T-cell (primary cell): ENCODE measurements around the gene ZCWPW2. TPM values are rescaled to one million over a fixed set of nuclear protein-coding genes. Genes with fewer than 3 reads are reported as not detected.

Experiments used
- ATAC-seq, 4 experiments: fragments of 200-7000 bp in 3 of 4; fragments of 150-1000 bp in 1 of 4; cut with Tn5 transposase; replicated peaks in 1 of 4; 1 replicate in 3 of 4; 2 replicates in 1 of 4; pipeline ENCODE4 v1.10.0; 2021; ENCODE audit warnings: moderate library complexity in 3 of 4, mild to moderate bottlenecking in 2 of 4, moderate number of reproducible peaks in 1 of 4
- CTCF ChIA-PET, 2 donors: fragments of 300-600 bp; sonication (Branson Sonifier 250); formaldehyde crosslinking; loops; one replicate each; lab custom pipeline; 2022; ENCODE audit warnings: antibody characterized with exemption in 2 of 2; lab: Charles Lee
- POLR2A ChIA-PET, 2 donors: fragments of 300-600 bp; sonication (Branson Sonifier 250); formaldehyde crosslinking; loops; one replicate each; lab custom pipeline; 2022; ENCODE audit warnings: antibody characterized with exemption in 2 of 2; lab: Charles Lee
- DNase-seq, 35 experiments: peaks; one replicate each; pipeline versions ENCODE4 v3.0.0 to v3.0.0-alpha.2; 2013 to 2023
- H3K27ac ChIP-seq: one replicate; pipeline ENCODE4 v1.5.1; 2013; ENCODE audit warnings: low read length
- H3K27me3 ChIP-seq, 2 experiments: replicated peaks in 1 of 2; 1 replicate in 1 of 2; 2 replicates in 1 of 2; pipeline versions ENCODE4 v1.6.1 to v1.7.0; 2013; ENCODE audit warnings: low read length in 1 of 2, mixed read lengths in 1 of 2; ENCODE audit not compliant: control insufficient read depth in 2 of 2, insufficient read depth in 2 of 2; ENCODE audit errors: extremely low read depth in 1 of 2
- H3K36me3 ChIP-seq, 2 donors: 1 replicate in 1 of 2; 2 replicates in 1 of 2; pipeline versions ENCODE4 v1.6.1 to v1.7.0; 2013; ENCODE audit warnings: low read length in 1 of 2; ENCODE audit not compliant: control insufficient read depth in 2 of 2, insufficient read depth in 1 of 2; ENCODE audit errors: extremely low read depth in 1 of 2
- H3K4me1 ChIP-seq, 2 experiments: 1 replicate in 1 of 2; 2 replicates in 1 of 2; pipeline versions ENCODE4 v1.6.1 to v1.7.0; 2013; ENCODE audit warnings: low read length in 2 of 2, mixed read lengths in 1 of 2; ENCODE audit not compliant: insufficient read depth in 2 of 2, control insufficient read depth in 1 of 2; ENCODE audit errors: extremely low read depth in 1 of 2
- H3K4me3 ChIP-seq, 2 donors: 1 replicate in 1 of 2; 2 replicates in 1 of 2; pipeline versions ENCODE4 v1.5.1 to v1.7.0; 2013; ENCODE audit warnings: mild to moderate bottlenecking in 2 of 2, low read length in 1 of 2, moderate library complexity in 1 of 2; ENCODE audit not compliant: control insufficient read depth in 1 of 2; ENCODE audit errors: extremely low read depth in 1 of 2
- H3K9me3 ChIP-seq: 2 replicates; pipeline ENCODE4 v1.7.0; 2013
- H3K27ac Mint-ChIP-seq, 2 donors: one replicate each; pipeline ENCODE4 v1.8.0; 2020 to 2021; ENCODE audit warnings: mild to moderate bottlenecking in 2 of 2, mixed read lengths in 2 of 2
- H3K27me3 Mint-ChIP-seq, 2 donors: one replicate each; pipeline ENCODE4 v1.8.0; 2021 to 2022; ENCODE audit warnings: mixed read lengths in 2 of 2
- H3K36me3 Mint-ChIP-seq: one replicate; pipeline ENCODE4 v1.8.0; 2021; ENCODE audit warnings: mixed read lengths
- H3K4me1 Mint-ChIP-seq, 3 donors: one replicate each; pipeline ENCODE4 v1.8.0; 2020 to 2022; ENCODE audit warnings: mixed read lengths in 3 of 3, mild to moderate bottlenecking in 1 of 3
- H3K4me3 Mint-ChIP-seq, 3 donors: one replicate each; pipeline ENCODE4 v1.8.0; 2020 to 2022; ENCODE audit warnings: mild to moderate bottlenecking in 3 of 3, mixed read lengths in 3 of 3, moderate library complexity in 3 of 3
- H3K9me3 Mint-ChIP-seq, 3 donors: one replicate each; pipeline ENCODE4 v1.8.0; 2020 to 2022; ENCODE audit warnings: mixed read lengths in 3 of 3
- WGBS: methylation state at CpG from one replicate; pipeline ENCODE4 v1.1.5; 2013; ENCODE audit warnings: missing lambda C conversion rate; ENCODE audit not compliant: insufficient coverage; 5-methylcytosine and 5-hydroxymethylcytosine counted together
- total RNA-seq, 35 experiments: library from RNA in 6 of 35; stranded (reverse) in 6 of 35; fragments of 120-200 nt in 1 of 35; gene quantifications; one replicate each; pipeline versions ENCODE4 v1.2.1 to v1.2.4 and lab custom pipeline; 2013 to 2026

Gene ZCWPW2
- total RNA-seq, 5 donors from 2014 or later (not counting 1 experiment from before 2014, with no cell fraction given): 0.23 to 0.79 (median 0.50) TPM; not detected in 1

DNA sequence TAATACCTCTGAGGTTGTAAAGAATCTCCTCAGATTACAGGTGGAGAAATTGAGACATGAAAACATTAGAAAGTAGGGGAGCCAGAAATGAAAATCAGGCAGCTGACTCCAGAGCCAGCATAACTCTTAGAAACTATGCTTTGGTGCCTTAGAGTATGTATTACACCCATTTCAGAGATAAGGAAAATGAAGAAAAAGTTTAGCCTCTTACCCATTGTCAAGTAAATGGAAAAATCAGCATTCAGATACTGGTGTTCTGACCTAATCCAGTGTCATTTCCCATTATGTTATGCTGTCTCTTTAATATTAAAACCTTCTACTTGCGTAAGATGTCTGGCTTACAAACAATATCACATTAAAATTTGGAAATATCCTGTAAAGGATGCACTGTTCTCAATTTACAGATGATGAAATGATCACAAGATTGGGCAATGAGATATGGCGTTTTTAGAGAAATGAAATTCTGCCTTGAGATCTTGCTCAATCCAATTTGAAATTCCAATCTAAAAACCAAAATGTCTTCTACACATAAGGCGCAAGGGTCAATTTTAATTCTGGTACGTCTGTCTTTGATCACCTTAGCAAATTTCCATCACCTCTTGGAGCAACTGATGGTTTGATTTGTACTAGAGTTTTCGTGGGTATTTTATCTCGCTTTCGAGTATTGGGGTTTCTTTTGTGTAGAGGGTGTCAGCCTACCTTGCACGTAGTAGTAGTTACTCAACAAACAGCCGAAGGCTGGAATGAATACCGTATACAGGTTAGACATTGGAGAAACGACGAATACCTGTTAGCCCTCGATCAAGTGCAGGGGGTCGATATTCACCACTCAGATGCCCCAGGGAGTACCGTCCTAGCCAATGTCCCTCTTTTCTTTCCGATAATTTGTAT, 902 bp upstream of the ZCWPW2 start:
- Histone ChIP-seq H3K27ac (peak overlapping the region; percentile 94), H3K4me3 (peak overlapping the region; percentile 92 to 95), H3K4me1 (peaks cover 12 to 26% of the 10 kb centered on the region in 2 experiments), H3K9me3 (no peaks in the 10 kb centered on the region), H3K27me3 (no peaks in the 10 kb centered on the region), H3K36me3 (peaks cover 0 to under 1% of the 10 kb centered on the region in 2 donors)
- ATAC-seq (no peak), DNase-seq (peak in 2 of 35 experiments; percentile 2 to 30)
- H3K4me3 Mint-ChIP-seq: peak overlapping the region; percentile 88 to 99 (median 96)
- 32% methylated on average over 8 of the region's 16 CpGs for WGBS
- H3K36me3 Mint-ChIP-seq: peaks cover 13% of the 10 kb centered on the region
- CTCF ChIA-PET: interaction anchor here in 1 of 2 donors (0.6 to 2.1 kb wide), 4 partner anchors 14 to 667 kb away, joined by 3 to 19 read pairs (median 5); no protein-coding TSS in a partner anchor
- peaks cover 0 to 5% (median 5%) of the 10 kb centered on the region in 3 donors for H3K9me3 Mint-ChIP-seq
- H3K4me1 Mint-ChIP-seq: peaks cover 56 to 76% (median 66%) of the 10 kb centered on the region in 3 donors
- no peaks in the 10 kb centered on the region for H3K27me3 Mint-ChIP-seq
- H3K27ac Mint-ChIP-seq: peak overlapping the region; percentile 95 to 99
- POLR2A ChIA-PET: interaction anchor here in 1 of 2 donors (0.5 to 1.7 kb wide), 3 partner anchors 21 to 874 kb away, joined by 4 to 7 read pairs (median 6); no protein-coding TSS in a partner anchor

DNA sequence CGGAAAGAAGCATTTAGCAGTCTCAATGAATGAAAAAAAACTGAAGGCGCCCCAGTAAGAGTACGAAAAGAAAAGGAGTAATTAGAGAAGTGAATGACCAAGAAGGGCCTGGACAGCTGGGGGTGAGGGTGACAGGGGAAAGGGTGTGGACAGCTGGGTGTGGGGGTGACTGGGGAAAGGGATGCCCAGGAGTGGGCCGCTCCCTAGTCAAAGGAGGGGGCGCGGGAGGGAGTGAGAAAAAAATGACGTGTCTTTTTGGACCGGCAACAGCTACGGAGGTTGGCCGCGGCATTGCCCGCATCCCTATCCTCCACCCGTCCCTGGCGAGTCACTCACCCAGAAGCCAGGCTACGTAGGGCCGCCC, 274 bp upstream of the ZCWPW2 start:
- no peaks in the 10 kb centered on the region for H3K27me3 Mint-ChIP-seq
- peaks cover 0 to 4% of the 10 kb centered on the region in 2 donors for H3K36me3 ChIP-seq

DNA sequence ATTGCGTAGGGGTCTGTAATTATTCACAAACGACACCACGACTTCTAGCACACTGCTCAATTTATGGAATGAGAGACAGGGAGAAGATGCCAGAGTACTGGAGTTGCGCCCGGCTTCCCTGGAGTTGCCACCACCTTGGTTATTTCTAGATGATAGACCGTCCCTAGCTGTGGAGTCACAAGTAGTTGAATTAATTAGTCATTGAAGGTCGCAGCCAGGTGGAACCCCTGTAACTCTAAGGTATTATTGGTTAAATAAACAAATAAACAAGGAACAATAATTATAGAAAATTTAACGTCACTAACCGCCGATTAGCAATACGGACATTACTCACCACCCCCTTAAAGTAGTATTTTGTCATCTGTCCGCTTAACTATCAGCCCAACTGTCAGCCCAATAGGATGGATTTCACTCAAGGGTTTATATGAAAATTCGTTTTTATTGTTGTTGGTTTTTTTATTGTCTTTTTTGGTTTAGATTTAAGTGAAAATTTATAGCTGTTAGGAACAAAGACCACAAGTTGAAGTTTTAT, 1.0 kb downstream of the ZCWPW2 start:
- H3K27me3 Mint-ChIP-seq: no peaks in the 10 kb centered on the region
- no peak for DNase-seq
- Histone ChIP-seq H3K4me3 (peak overlapping the region; percentile 92 to 95), H3K36me3 (peaks cover 0 to 4% of the 10 kb centered on the region in 2 donors), H3K27me3 (no peaks in the 10 kb centered on the region), H3K27ac (peak overlapping the region; percentile 94), H3K9me3 (peaks cover 6% of the 10 kb centered on the region), H3K4me1 (peaks cover 12 to 26% of the 10 kb centered on the region in 2 experiments)
- no CpG with 5 or more reads among the region's 13 CpGs for WGBS
- H3K4me3 Mint-ChIP-seq: peak overlapping the region; percentile 88 to 99 (median 96)
- peaks cover 21% of the 10 kb centered on the region for H3K36me3 Mint-ChIP-seq
- CTCF ChIA-PET: interaction anchor here (0.6 to 2.2 kb wide), 6 partner anchors 13 to 666 kb away, joined by 3 to 19 read pairs (median 6); no protein-coding TSS in a partner anchor
- POLR2A ChIA-PET: interaction anchor here (0.5 to 1.7 kb wide), 10 partner anchors 10 to 978 kb away, joined by 3 to 20 read pairs (median 3); no protein-coding TSS in a partner anchor
- no peak for ATAC-seq
- peak overlapping the region; percentile 95 to 99 for H3K27ac Mint-ChIP-seq
- H3K4me1 Mint-ChIP-seq: peaks cover 47 to 63% (median 53%) of the 10 kb centered on the region in 3 donors
- H3K9me3 Mint-ChIP-seq: peaks cover 0 to 14% (median 9%) of the 10 kb centered on the region in 3 donors

More for the DNA sequence above, 274 bp upstream of the ZCWPW2 start:
- Histone ChIP-seq H3K9me3 (no peaks in the 10 kb centered on the region), H3K27ac (peak overlapping the region; percentile 94), H3K4me1 (peaks cover 12 to 26% of the 10 kb centered on the region in 2 experiments), H3K4me3 (peak overlapping the region; percentile 92 to 95), H3K27me3 (no peaks in the 10 kb centered on the region)
- no peak for ATAC-seq
- peaks cover 0 to 5% (median 5%) of the 10 kb centered on the region in 3 donors for H3K9me3 Mint-ChIP-seq
- DNase-seq: no peak
- peaks cover 50 to 70% (median 59%) of the 10 kb centered on the region in 3 donors for H3K4me1 Mint-ChIP-seq
- H3K4me3 Mint-ChIP-seq: peak overlapping the region; percentile 88 to 99 (median 96)
- POLR2A ChIA-PET: interaction anchor here in 1 of 2 donors (0.5 to 1.7 kb wide), 5 partner anchors 8 to 875 kb away, joined by 4 to 20 read pairs (median 6); no protein-coding TSS in a partner anchor
- H3K36me3 Mint-ChIP-seq: peaks cover 13% of the 10 kb centered on the region
- WGBS: 5% methylated on average over 13 of the region's 16 CpGs
- CTCF ChIA-PET: interaction anchor here in 1 of 2 donors (0.6 to 2.2 kb wide), 7 partner anchors 14 to 667 kb away, joined by 3 to 19 read pairs (median 4); no protein-coding TSS in a partner anchor
- peak overlapping the region; percentile 95 to 99 for H3K27ac Mint-ChIP-seq

DNA sequence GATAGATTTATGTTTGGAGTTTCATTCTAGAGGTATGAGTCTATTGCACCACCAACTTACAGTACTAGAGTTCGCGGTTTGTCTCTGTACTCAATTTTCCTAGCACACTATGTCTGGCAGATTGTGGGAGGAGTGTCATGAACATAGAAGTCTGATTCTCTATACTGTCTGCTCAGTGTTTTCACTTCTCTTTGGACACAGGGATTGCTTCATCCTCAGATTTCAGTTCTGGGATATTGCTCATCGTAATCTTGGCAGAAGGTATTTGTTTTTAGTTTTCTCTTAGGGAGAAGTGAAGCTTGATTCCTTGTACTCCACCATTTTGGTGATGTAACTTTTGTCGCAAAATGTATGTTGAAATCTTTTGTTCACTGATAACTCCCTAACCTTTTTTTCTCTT, 27.9 kb downstream of the ZCWPW2 start:
- Mint-ChIP-seq H3K4me1 (no peaks in the 10 kb centered on the region), H3K4me3 (no peak overlapping the region), H3K36me3 (no peaks in the 10 kb centered on the region), H3K27ac (no peak overlapping the region), H3K9me3 (peaks cover 7 to 14% (median 12%) of the 10 kb centered on the region in 3 donors), H3K27me3 (peaks cover 0 to 4% of the 10 kb centered on the region in 2 donors)
- Histone ChIP-seq H3K27me3 (no peaks in the 10 kb centered on the region), H3K36me3 (no peaks in the 10 kb centered on the region), H3K4me3 (no peak overlapping the region), H3K27ac (no peak overlapping the region), H3K4me1 (no peaks in the 10 kb centered on the region), H3K9me3 (no peaks in the 10 kb centered on the region)
- POLR2A ChIA-PET: no interaction called here
- no CpG with 5 or more reads among the region's 4 CpGs for WGBS
- ATAC-seq: no peak
- CTCF ChIA-PET: no interaction called here
- no peak for DNase-seq

DNA sequence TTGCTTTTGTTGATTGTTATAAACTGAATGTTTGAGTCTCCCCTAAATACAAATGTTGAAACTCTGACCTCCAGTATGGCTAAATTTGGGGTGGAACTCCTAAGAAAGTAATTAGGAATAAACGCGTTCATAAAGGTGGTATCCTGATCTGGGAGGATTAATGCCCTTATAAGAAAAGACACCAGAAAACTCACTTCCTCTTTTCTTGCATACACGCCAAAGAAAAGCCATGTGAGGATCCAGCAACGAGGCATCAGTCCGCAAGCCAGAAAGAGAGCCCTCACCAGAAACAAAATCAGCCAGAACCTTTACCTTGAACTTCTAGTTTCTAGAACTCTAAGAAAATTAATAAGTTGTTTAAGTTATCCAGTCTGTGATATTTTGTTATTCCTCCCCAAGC, 37.5 kb downstream of the ZCWPW2 start:
- H3K4me1 ChIP-seq: no peaks in the 10 kb centered on the region
- no CpG with 5 or more reads among the region's 5 CpGs for WGBS
- CTCF ChIA-PET: interaction anchor here in 1 of 2 donors (0.6 kb wide), 1 partner anchor 764 kb away, joined by 3 read pairs; no protein-coding TSS in a partner anchor
- H3K4me3 Mint-ChIP-seq: no peak overlapping the region
- H3K27ac Mint-ChIP-seq: no peak overlapping the region
- DNase-seq (no peak), ATAC-seq (no peak)
- H3K36me3 ChIP-seq: no peaks in the 10 kb centered on the region
- no peak overlapping the region for H3K4me3 ChIP-seq
- peaks cover 12% of the 10 kb centered on the region for H3K36me3 Mint-ChIP-seq
- H3K27me3 ChIP-seq: no peaks in the 10 kb centered on the region
- POLR2A ChIA-PET: interaction anchor here in 1 of 2 donors (0.6 kb wide), 1 partner anchor 573 kb away, joined by 4 read pairs; no protein-coding TSS in a partner anchor
- H3K9me3 ChIP-seq: no peaks in the 10 kb centered on the region
- no peaks in the 10 kb centered on the region for H3K27me3 Mint-ChIP-seq
- no peak overlapping the region for H3K27ac ChIP-seq
- H3K9me3 Mint-ChIP-seq: peaks cover 2 to 19% (median 11%) of the 10 kb centered on the region in 3 donors
- no peaks in the 10 kb centered on the region for H3K4me1 Mint-ChIP-seq
